Measurements from ENCODE around the gene ARCN1. TPM values are rescaled to one million over a fixed set of nuclear protein-coding genes. Genes with fewer than 3 reads are reported as not detected.

The ARCN1 gene
- total and polyA plus RNA-seq, 12 donors = 42.6 to 274 (median 104) TPM

Small RNA genes within 50 kb of the gene (microRNA-seq; reads per million reads assigned to microRNA genes)
- 0 to 0.38 (median 0.28) reads per million in 3 donors for gene MIR6716

Small RNA genes within 50 kb of the gene (small RNA-seq; reads per million reads assigned to genes)
- gene RNU6-1157P = 0 reads per million in 2 donors

Other genes with a start within 250 kb of the ARCN1 start
- gene CD3D, start 229.7 kb upstream of the ARCN1 start, total RNA-seq = 1 to 10 TPM in 7 of 9 donors, under 1 TPM in 2; 0.44 to 8.0 (median 2.2) TPM
- 1 to 10 TPM; 1.6 to 3.0 (median 2.1) TPM for gene CD3D, start 229.7 kb upstream of the ARCN1 start, polyA plus RNA-seq
- 1 to 10 TPM in 3 of 9 donors, under 1 TPM in 5, not detected in 1; 0.11 to 1.3 (median 0.66) TPM for gene CD3G, start 228.1 kb upstream of the ARCN1 start, total RNA-seq
- under 1 TPM; 0.03 to 0.44 (median 0.40) TPM for gene CD3G, start 228.1 kb upstream of the ARCN1 start, polyA plus RNA-seq
- 10 to 100 TPM; 29.6 to 52.8 (median 35.8) TPM for gene UBE4A, start 212.8 kb upstream of the ARCN1 start, total RNA-seq
- 10 to 100 TPM; 16.1 to 44.9 (median 29.7) TPM for gene UBE4A, start 212.8 kb upstream of the ARCN1 start, polyA plus RNA-seq
- 100 to 1,000 TPM in 6 of 9 donors, 10 to 100 TPM in 3; 51.8 to 857 (median 300) TPM for gene ATP5MG, start 170.8 kb upstream of the ARCN1 start, total RNA-seq
- gene ATP5MG, start 170.8 kb upstream of the ARCN1 start, polyA plus RNA-seq = 100 to 1,000 TPM; 205 to 540 (median 367) TPM
- 100 to 1,000 TPM in 1 of 9 donors, 10 to 100 TPM in 8; 34.9 to 107 (median 48.8) TPM for gene KMT2A, start 135.9 kb upstream of the ARCN1 start, total RNA-seq
- 10 to 100 TPM in 2 of 3 donors, 1 to 10 TPM in 1; 9.5 to 19.9 (median 18.4) TPM for gene KMT2A, start 135.9 kb upstream of the ARCN1 start, polyA plus RNA-seq
- 1 to 10 TPM in 6 of 9 donors, under 1 TPM in 2, not detected in 1; 0.79 to 7.9 (median 2.7) TPM for gene TTC36, start 44.9 kb upstream of the ARCN1 start, total RNA-seq
- 1 to 10 TPM in 1 of 3 donors, under 1 TPM in 1, not detected in 1; 0.80 to 5.5 TPM for gene TTC36, start 44.9 kb upstream of the ARCN1 start, polyA plus RNA-seq
- gene TMEM25, start 41.2 kb upstream of the ARCN1 start, total RNA-seq = 100 to 1,000 TPM in 1 of 9 donors, 10 to 100 TPM in 8; 27.0 to 113 (median 64.3) TPM
- gene TMEM25, start 41.2 kb upstream of the ARCN1 start, polyA plus RNA-seq = 10 to 100 TPM; 31.4 to 42.6 (median 39.5) TPM
- 10 to 100 TPM; 13.8 to 43.6 (median 25.6) TPM for gene IFT46, start 6.5 kb upstream of the ARCN1 start, total RNA-seq
- 10 to 100 TPM; 29.6 to 39.9 (median 31.4) TPM for gene IFT46, start 6.5 kb upstream of the ARCN1 start, polyA plus RNA-seq
- 100 to 1,000 TPM in 2 of 9 donors, 10 to 100 TPM in 7; 20.7 to 140 (median 73.3) TPM for gene PHLDB1, start 35.2 kb downstream of the ARCN1 start, total RNA-seq
- gene PHLDB1, start 35.2 kb downstream of the ARCN1 start, polyA plus RNA-seq = 100 to 1,000 TPM in 2 of 3 donors, 10 to 100 TPM in 1; 57.0 to 207 (median 103) TPM
- gene TREH, start 107.2 kb downstream of the ARCN1 start, total RNA-seq = not detected
- 1 to 10 TPM in 2 of 3 donors, not detected in 1; 3.0 to 5.1 TPM for gene TREH, start 107.2 kb downstream of the ARCN1 start, polyA plus RNA-seq
- 100 to 1,000 TPM in 4 of 9 donors, 10 to 100 TPM in 5; 59.6 to 138 (median 97.3) TPM for gene DDX6, start 218.8 kb downstream of the ARCN1 start, total RNA-seq
- gene DDX6, start 218.8 kb downstream of the ARCN1 start, polyA plus RNA-seq = 10 to 100 TPM; 17.6 to 57.4 (median 22.4) TPM